Activated T-helper 17 cell treated with anti-CD3 and anti-CD28 coated beads, Interleukin-2, amount 50 U/mL, for 72 hours (primary cell): Measurements from ENCODE around the gene PLAGL2. TPM values are rescaled to one million over a fixed set of nuclear protein-coding genes. Genes with fewer than 3 reads are reported as not detected.
A peak's percentile ranks its signal among the peaks of the same experiment; 100 is the strongest.
"Not testable (repeated sequence)": the region's sequence is repeated elsewhere in the genome, so short reads cannot be mapped to it uniquely, and the experiment has no call there.

Experiments used
- ATAC-seq: fragments of 150-1000 bp; cut with Tn5 transposase; replicated peaks from 2 replicates; pipeline ENCODE4 v1.10.0; 2021; ENCODE audit warnings: mild to moderate bottlenecking, moderate library complexity
- H3K27ac Mint-ChIP-seq: one replicate; pipeline ENCODE4 v1.8.0; 2022; ENCODE audit warnings: mixed read lengths
- H3K27me3 Mint-ChIP-seq: one replicate; pipeline ENCODE4 v1.8.0; 2022; ENCODE audit warnings: mixed read lengths
- H3K36me3 Mint-ChIP-seq: one replicate; pipeline ENCODE4 v1.8.0; 2022; ENCODE audit warnings: low read depth, mild to moderate bottlenecking, mixed read lengths
- H3K4me1 Mint-ChIP-seq: one replicate; pipeline ENCODE4 v1.8.0; 2022; ENCODE audit warnings: mixed read lengths
- H3K4me3 Mint-ChIP-seq: one replicate; pipeline ENCODE4 v1.8.0; 2022; ENCODE audit warnings: mild to moderate bottlenecking, mixed read lengths
- H3K9me3 Mint-ChIP-seq: one replicate; pipeline ENCODE4 v1.8.0; 2022; ENCODE audit warnings: mixed read lengths
- total RNA-seq, 2 donors: library from RNA; stranded (reverse); gene quantifications; one replicate each; pipeline ENCODE4 v1.2.3, GENCODE V29; 2022

Gene PLAGL2
- total RNA-seq, result 10 to 100 TPM; 61.9 to 93.1 TPM

- peaks cover 96% of the 10 kb centered on the region for H3K36me3 Mint-ChIP-seq
- H3K4me3 Mint-ChIP-seq, result peak within 1 kb of the TSS; percentile 99
- no peaks in the 10 kb centered on the region for H3K27me3 Mint-ChIP-seq
- ATAC-seq, result peak; percentile 71
- no peaks in the 10 kb centered on the region for H3K9me3 Mint-ChIP-seq
- H3K27ac Mint-ChIP-seq, result peak within 1 kb of the TSS; percentile 100
- H3K4me1 Mint-ChIP-seq, result peaks cover 49% of the 10 kb centered on the region
Measured at GRCh38 chr20:32207626-32208498, at the start of gene PLAGL2, which contains the start of gene POFUT1. Gene PLAGL2 (minus strand): TSS chr20:32207743. CDS start chr20:32202178, 5,565 bp downstream. Gene POFUT1 (plus strand): TSS chr20:32207880. CDS start chr20:32207942, 62 bp downstream.

GRCh38 chr20:32252189-32252588, 44.6 kb upstream of the PLAGL2 start:
- peak overlapping the region; percentile 79 for H3K4me3 Mint-ChIP-seq
- H3K27me3 Mint-ChIP-seq, result no peaks in the 10 kb centered on the region
- peaks cover 21% of the 10 kb centered on the region for H3K4me1 Mint-ChIP-seq
- H3K27ac Mint-ChIP-seq, result peak overlapping the region; percentile 92
- no peaks in the 10 kb centered on the region for H3K9me3 Mint-ChIP-seq
- peak; percentile 72 for ATAC-seq
- H3K36me3 Mint-ChIP-seq, result peaks cover 12% of the 10 kb centered on the region

GRCh38 chr20:32251470-32251869, 43.9 kb upstream of the PLAGL2 start:
- peak; percentile 1 for ATAC-seq
- no peaks in the 10 kb centered on the region for H3K9me3 Mint-ChIP-seq
- no peaks in the 10 kb centered on the region for H3K27me3 Mint-ChIP-seq
- peak overlapping the region; percentile 92 for H3K27ac Mint-ChIP-seq
- peak overlapping the region; percentile 79 for H3K4me3 Mint-ChIP-seq
- H3K4me1 Mint-ChIP-seq, result peaks cover 18% of the 10 kb centered on the region
- peaks cover 12% of the 10 kb centered on the region for H3K36me3 Mint-ChIP-seq

GRCh38 chr20:32249030-32249738, 41.6 kb upstream of the PLAGL2 start:
- Mint-ChIP-seq H3K9me3 (no peaks in the 10 kb centered on the region), H3K27me3 (no peaks in the 10 kb centered on the region), H3K27ac (peak overlapping the region; percentile 83), H3K4me1 (peaks cover 18% of the 10 kb centered on the region), H3K36me3 (peaks cover 12% of the 10 kb centered on the region), H3K4me3 (peak overlapping the region; percentile 50)
- peak; percentile 80 for ATAC-seq

- no peaks in the 10 kb centered on the region for H3K27me3 Mint-ChIP-seq
- peaks cover 12% of the 10 kb centered on the region for H3K36me3 Mint-ChIP-seq
- no peak for ATAC-seq
- H3K9me3 Mint-ChIP-seq, result no peaks in the 10 kb centered on the region
- peak overlapping the region; percentile 25 for H3K27ac Mint-ChIP-seq
- no peak overlapping the region for H3K4me3 Mint-ChIP-seq
- peaks cover 18% of the 10 kb centered on the region for H3K4me1 Mint-ChIP-seq
Measured at GRCh38 chr20:32248043-32248442, 40.5 kb upstream of the PLAGL2 start.

- H3K36me3 Mint-ChIP-seq, ATAC-seq: not testable (repeated sequence)
- H3K27ac Mint-ChIP-seq, result peak overlapping the region; percentile 3
Measured at GRCh38 chr20:32246208-32246607, 38.7 kb upstream of the PLAGL2 start.

GRCh38 chr20:32244959-32245358, 37.4 kb upstream of the PLAGL2 start:
- no peaks in the 10 kb centered on the region for H3K27me3 Mint-ChIP-seq
- no peaks in the 10 kb centered on the region for H3K9me3 Mint-ChIP-seq
- H3K36me3 Mint-ChIP-seq, result no peaks in the 10 kb centered on the region
- H3K27ac Mint-ChIP-seq, result peak overlapping the region; percentile 38
- peaks cover 5% of the 10 kb centered on the region for H3K4me1 Mint-ChIP-seq
- H3K4me3 Mint-ChIP-seq, result no peak overlapping the region
- no peak for ATAC-seq

More at GRCh38 chr20:32246208-32246607, 38.7 kb upstream of the PLAGL2 start:
- not testable (repeated sequence) for H3K4me3 Mint-ChIP-seq, H3K9me3 Mint-ChIP-seq, H3K4me1 Mint-ChIP-seq, H3K27me3 Mint-ChIP-seq

- Mint-ChIP-seq H3K4me3 (no peak overlapping the region), H3K9me3 (no peaks in the 10 kb centered on the region), H3K36me3 (no peaks in the 10 kb centered on the region), H3K27ac (peak overlapping the region; percentile 38), H3K27me3 (no peaks in the 10 kb centered on the region), H3K4me1 (peaks cover 5% of the 10 kb centered on the region)
- ATAC-seq, result no peak
Measured at GRCh38 chr20:32244150-32244823, 36.7 kb upstream of the PLAGL2 start.

GRCh38 chr20:32241807-32242206, 34.3 kb upstream of the PLAGL2 start:
- H3K4me3 Mint-ChIP-seq, result no peak overlapping the region
- no peaks in the 10 kb centered on the region for H3K9me3 Mint-ChIP-seq
- no peak overlapping the region for H3K27ac Mint-ChIP-seq
- no peaks in the 10 kb centered on the region for H3K27me3 Mint-ChIP-seq
- H3K4me1 Mint-ChIP-seq, result peaks cover 5% of the 10 kb centered on the region
- peaks cover 10% of the 10 kb centered on the region for H3K36me3 Mint-ChIP-seq
- no peak for ATAC-seq

GRCh38 chr20:32240205-32240604, 32.7 kb upstream of the PLAGL2 start:
- Mint-ChIP-seq H3K4me1 (peaks cover 10% of the 10 kb centered on the region), H3K27ac (peak overlapping the region; percentile 32), H3K9me3 (no peaks in the 10 kb centered on the region), H3K36me3 (peaks cover 27% of the 10 kb centered on the region), H3K27me3 (no peaks in the 10 kb centered on the region), H3K4me3 (no peak overlapping the region)
- peak; percentile 37 for ATAC-seq

- H3K4me1 Mint-ChIP-seq, result peaks cover 5% of the 10 kb centered on the region
- no peak for ATAC-seq
- H3K27me3 Mint-ChIP-seq, result no peaks in the 10 kb centered on the region
- H3K36me3 Mint-ChIP-seq, result peaks cover 41% of the 10 kb centered on the region
- no peak overlapping the region for H3K4me3 Mint-ChIP-seq
- no peaks in the 10 kb centered on the region for H3K9me3 Mint-ChIP-seq
- H3K27ac Mint-ChIP-seq, result no peak overlapping the region
Measured at GRCh38 chr20:32238483-32239425, 31.2 kb upstream of the PLAGL2 start.

- peaks cover 54% of the 10 kb centered on the region for H3K36me3 Mint-ChIP-seq
- H3K4me3 Mint-ChIP-seq, result no peak overlapping the region
- ATAC-seq, result no peak
- peaks cover 17% of the 10 kb centered on the region for H3K4me1 Mint-ChIP-seq
- H3K9me3 Mint-ChIP-seq, result no peaks in the 10 kb centered on the region
- no peaks in the 10 kb centered on the region for H3K27me3 Mint-ChIP-seq
- H3K27ac Mint-ChIP-seq, result peak overlapping the region; percentile 60
Measured at GRCh38 chr20:32237419-32237818, 29.9 kb upstream of the PLAGL2 start.

GRCh38 chr20:32236819-32237218, 29.3 kb upstream of the PLAGL2 start:
- Mint-ChIP-seq H3K9me3 (no peaks in the 10 kb centered on the region), H3K27me3 (no peaks in the 10 kb centered on the region), H3K27ac (peak overlapping the region; percentile 60), H3K4me3 (no peak overlapping the region), H3K36me3 (peaks cover 60% of the 10 kb centered on the region), H3K4me1 (peaks cover 21% of the 10 kb centered on the region)
- no peak for ATAC-seq
